ENCODE measurements around the gene ZNF396.

- no peak for TF ChIP-seq POLR2A (IDR thresholded peaks at IDR 0.05)
- TF ChIP-seq CTCF (IDR thresholded peaks at IDR 0.05) = no peak
- no peak for TF ChIP-seq EP300 (IDR thresholded peaks at IDR 0.05)
These were observed 8.0 kb downstream of the ZNF396 start for GRCh38 chr18:35369126-35369525.

All from suprapubic skin (tissue), 3 donors.